KG1 (cell line): ENCODE data around the gene CYP19A1.
A peak's percentile ranks its signal among the peaks of the same experiment; 100 is the strongest.

Experiments used
- DNase-seq: peaks from one replicate; lab custom pipeline; 2025; lab: John Stamatoyannopoulos, UW

CYP19A1 gene

DNA sequence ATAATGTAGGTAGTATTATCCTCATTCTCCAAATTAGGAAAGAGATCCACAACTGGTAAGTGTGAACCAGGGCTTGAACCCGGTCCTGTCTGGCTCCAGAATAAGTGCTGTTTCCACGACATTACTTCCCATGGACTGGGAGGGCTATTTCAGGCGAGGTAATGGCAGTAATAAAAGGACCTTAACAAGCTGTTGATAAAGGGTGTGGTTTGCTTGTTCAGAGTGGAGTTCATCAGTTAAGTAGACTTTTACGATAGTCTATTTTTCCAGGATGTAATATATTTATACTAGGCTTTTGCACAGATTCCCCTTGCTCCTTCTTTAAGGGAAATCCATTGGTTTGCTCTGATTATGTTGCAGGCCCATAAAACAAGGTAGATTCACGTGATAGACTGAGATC is 155.3 kb downstream of the CYP19A1 start:
- DNase-seq = no peak

GRCh38 chr15:51181905-51182304 is 156.5 kb downstream of the CYP19A1 start:
- no peak for DNase-seq

- DNase-seq = no peak
Observed at GRCh38 chr15:51181221-51181620, 157.2 kb downstream of the CYP19A1 start.

DNA sequence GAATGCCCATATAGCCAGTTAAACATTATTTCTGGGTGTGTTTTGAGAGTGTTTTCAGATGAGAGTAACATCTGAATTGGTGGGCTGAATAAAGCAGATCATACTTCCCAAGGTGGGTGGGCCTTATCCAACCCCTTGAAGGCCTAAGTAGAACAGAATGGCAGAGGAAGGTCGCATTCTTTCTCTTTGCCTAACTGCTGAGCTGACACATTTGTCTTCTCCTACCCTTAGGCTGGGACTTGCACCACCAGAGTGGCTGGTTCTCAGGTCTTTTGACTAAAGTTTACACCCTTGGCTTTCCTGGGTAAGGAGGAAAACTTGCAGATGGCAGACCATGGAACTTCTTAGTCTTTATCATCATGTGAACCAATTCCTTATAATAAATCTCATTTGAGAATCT is 157.9 kb downstream of the CYP19A1 start:
- DNase-seq = no peak

DNA sequence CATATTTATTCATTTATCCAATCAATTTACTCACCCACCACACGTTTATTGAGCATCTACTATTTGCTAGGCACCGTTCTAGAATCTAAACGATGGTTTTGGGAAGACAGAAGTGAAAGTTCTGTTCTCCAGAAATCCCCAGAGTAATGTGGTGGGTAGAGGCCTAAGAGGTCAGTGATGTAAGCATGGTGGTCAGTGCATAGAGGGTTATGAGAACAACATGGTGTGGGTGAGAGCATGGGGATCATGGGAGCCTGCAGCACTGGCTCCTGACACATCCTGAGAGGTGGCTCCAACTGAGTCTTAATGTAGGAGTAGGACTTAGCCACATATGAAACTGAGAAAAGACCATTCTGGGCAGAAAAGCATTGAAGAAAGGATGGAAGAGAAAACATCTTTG is 158.4 kb downstream of the CYP19A1 start:
- no peak for DNase-seq

DNA sequence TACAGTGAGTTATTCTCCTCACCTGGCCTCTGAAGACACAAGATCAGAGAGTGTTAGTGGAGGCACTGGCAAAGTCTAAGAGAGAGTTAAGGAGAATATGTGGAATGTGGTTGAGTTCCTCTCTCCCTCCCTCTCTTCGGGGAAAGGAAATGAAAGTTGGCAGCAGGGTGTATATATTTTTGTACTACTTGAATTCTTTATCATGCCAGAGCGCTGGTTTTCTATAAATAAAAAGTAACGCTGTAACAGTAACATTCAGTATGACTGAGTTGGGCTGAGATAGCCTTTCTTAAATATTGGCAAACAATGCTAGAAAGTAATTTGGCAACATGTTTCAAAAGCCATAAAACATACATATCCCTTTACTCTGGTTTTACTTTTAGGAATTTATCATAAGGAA is 166.2 kb downstream of the CYP19A1 start:
- no peak for DNase-seq

- DNase-seq = no peak
Observed at GRCh38 chr15:51171634-51171932, 166.8 kb downstream of the CYP19A1 start.

- DNase-seq = no peak
Observed at GRCh38 chr15:51170882-51171633, 167.3 kb downstream of the CYP19A1 start.

- no peak for DNase-seq
Observed at GRCh38 chr15:51168700-51169099, 169.7 kb downstream of the CYP19A1 start.

DNA sequence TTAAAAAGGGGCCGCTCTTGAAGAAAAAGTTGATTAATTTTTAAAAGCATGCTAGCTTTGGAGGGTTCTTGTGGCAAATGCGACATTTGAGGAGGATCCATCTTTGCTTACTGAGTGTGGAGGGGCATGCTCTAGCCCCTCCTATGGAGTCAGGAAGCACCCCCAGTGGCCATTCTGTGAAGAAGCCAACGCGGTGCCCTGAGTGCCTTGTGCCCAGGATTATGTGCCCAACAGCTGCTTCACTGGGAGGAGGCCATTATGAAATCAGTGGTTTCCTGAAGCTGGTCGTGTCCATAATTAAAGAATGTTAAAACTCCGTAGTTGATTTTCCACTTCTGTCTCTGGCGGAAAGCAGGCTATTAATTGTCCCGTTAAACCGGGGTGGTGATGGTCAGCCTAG is 174.6 kb downstream of the CYP19A1 start:
- DNase-seq = no peak

DNA sequence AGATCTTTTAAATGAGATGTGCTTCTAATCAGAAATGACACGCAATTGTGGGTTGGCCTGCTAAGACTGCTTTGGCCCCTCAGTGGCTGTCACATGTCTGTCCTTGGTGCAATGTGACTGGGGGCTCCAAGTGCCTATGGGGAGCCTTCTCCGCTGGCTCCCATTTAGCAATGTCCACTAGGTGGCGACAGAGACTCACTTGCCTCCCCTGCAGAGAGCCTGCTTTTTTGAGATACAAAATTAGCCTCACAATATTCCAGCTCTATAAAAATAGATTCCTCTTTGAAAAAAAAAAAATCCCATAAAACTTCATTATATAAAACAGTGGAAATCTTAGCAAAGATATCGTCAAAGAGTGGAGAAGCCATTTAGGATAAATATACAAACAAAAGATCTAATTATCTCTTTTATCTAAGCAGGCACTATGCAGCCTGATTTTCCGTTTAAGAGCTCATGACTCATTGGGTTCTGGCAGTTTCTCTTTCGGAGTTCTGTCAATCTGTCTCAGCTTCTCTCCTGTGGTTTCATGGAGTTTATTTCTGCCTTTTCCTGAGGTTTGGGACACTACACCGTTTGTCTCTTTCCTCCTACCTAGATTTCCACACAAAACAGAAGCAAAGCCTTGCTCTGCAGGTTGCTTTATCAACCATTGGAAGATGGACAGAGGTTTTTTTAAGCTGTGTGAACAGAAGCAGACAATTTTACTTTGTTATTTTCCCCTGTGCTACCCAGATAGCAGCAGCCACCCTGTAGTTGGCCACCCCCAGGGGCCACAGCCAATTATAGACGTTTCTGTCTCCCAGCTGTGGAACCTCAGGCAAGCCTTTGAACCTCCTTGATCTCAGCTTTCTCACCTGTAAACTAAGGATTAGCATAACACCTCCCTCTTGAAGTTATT is 175.3 kb downstream of the CYP19A1 start:
- peak; percentile 17 for DNase-seq

DNA sequence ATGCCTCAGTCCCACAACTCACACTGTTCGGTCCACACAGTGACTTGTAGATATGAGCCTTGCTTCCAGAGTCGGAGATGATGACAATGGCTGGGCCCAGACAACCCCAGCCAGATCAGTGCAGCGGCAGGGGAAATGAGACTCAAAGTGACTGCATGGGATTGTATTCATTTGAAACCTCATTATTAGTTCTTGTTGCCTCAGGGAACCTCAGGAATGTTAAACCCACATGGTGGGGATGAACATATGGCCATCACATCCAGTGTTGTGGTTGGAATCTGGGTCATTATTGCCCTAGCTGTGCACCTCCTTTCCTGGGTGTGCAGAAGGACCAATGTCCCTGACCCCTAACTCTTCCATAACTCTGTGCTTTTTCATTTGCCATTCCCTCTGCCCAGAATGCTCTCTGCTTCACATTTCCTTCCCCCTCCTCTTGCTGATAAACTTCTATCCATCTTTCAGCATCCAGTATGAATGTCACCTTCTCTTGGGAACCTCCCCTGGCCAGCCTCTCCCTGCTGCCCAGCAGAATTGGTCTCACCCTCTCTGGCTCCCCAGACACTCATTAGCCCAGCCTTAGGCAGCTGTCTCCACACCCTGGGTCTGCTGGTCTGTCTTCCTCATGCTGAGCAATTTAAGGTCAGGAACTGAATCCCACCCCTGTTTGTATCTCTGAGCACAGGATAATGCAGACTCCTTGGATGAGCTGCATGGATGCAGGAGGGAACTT is 176.7 kb downstream of the CYP19A1 start:
- no peak for DNase-seq

GRCh38 chr15:51160484-51160883 is 177.9 kb downstream of the CYP19A1 start:
- no peak for DNase-seq
